HepG2 (cell line): ENCODE data around the gene NFATC3. TPM values are rescaled to one million over a fixed set of nuclear protein-coding genes. Genes with fewer than 3 reads are reported as not detected.

Experiments
- ATAC-seq: fragments of 200-7000 bp; cut with Tn5 transposase; 3 replicates; pipeline ENCODE4 v1.9.1; 2020; ENCODE audit warnings: mild to moderate bottlenecking, moderate library complexity
- BruUV-seq: library from RNA; stranded (reverse); fragments of 400-500 nt; replicated peaks from 2 replicates; lab custom pipeline; 2021; lab: Mats Ljungman, UMichigan
- CTCF ChIA-PET: fragments of 300-600 bp; formaldehyde crosslinking; extraction: SDS; loops from one replicate; lab custom pipeline; 2021; ENCODE audit warnings: low total read pairs, inconsistent platforms, low intra/inter-chr PET ratio; lab: Yijun Ruan, JAX
- POLR2A ChIA-PET: fragments of 350-600 bp; sonication (Branson Sonifier 250); formaldehyde crosslinking; loops from one replicate; lab custom pipeline; 2020; ENCODE audit warnings: antibody characterized with exemption, inconsistent platforms; lab: Yijun Ruan, JAX
- DNase-seq: peaks from one replicate; pipeline ENCODE4 v3.0.0-alpha.2; 2015; ENCODE audit warnings: low spot score
- FAIRE-seq: peaks from 3 replicates; lab custom pipeline; 2011; peaks lifted over from hg19 to GRCh38; lab: Jason Lieb, UNC
- H2AFZ ChIP-seq: one replicate; pipeline ENCODE4 v1.6.1; 2011; ENCODE audit warnings: low read length, inconsistent platforms
- H3K27ac ChIP-seq: fragments of 300-600 bp; 3 replicates; pipeline ENCODE4 v1.8.0; 2011; ENCODE audit warnings: mixed run types, mild to moderate bottlenecking, mixed read lengths, low read length, inconsistent platforms; ENCODE audit not compliant: insufficient read depth; ENCODE audit errors: extremely low read length
- H3K27me3 ChIP-seq, 2 experiments: fragments of 200-600 bp in 1 of 2; 2 replicates in 1 of 2; 3 replicates in 1 of 2; pipeline versions ENCODE4 v1.6.0 to v1.8.0; 2011; ENCODE audit warnings: low read length in 2 of 2, mild to moderate bottlenecking in 2 of 2, moderate library complexity in 2 of 2, inconsistent platforms in 1 of 2; ENCODE audit not compliant: insufficient read depth in 2 of 2, control insufficient read depth in 1 of 2
- H3K36me3 ChIP-seq, 2 experiments: fragments of 200-600 bp in 1 of 2; replicated peaks in 1 of 2; 2 replicates in 1 of 2; 3 replicates in 1 of 2; pipeline versions ENCODE4 v1.5.1 to v1.8.0; 2011; ENCODE audit warnings: low read length in 2 of 2, inconsistent platforms in 1 of 2; ENCODE audit not compliant: insufficient read depth in 2 of 2, control insufficient read depth in 1 of 2
- H3K4me1 ChIP-seq: 2 replicates; pipeline ENCODE4 v1.5.1; 2012; ENCODE audit warnings: low read length, inconsistent platforms; ENCODE audit not compliant: insufficient read depth
- H3K4me2 ChIP-seq: 2 replicates; pipeline ENCODE4 v1.6.0; 2011; ENCODE audit warnings: low read depth, low read length, inconsistent platforms
- H3K4me3 ChIP-seq, 3 experiments: fragments of 200-600 bp in 1 of 3; sonication (generic), shearing (Covaris generic) in 1 of 3; replicated peaks in 1 of 3; 2 replicates each; pipeline ENCODE4 v1.5.1; 2011 to 2016; ENCODE audit warnings: low read length in 3 of 3, inconsistent platforms in 2 of 3, low read depth in 2 of 3, mild to moderate bottlenecking in 2 of 3, control low read depth in 1 of 3, mixed read lengths in 1 of 3; ENCODE audit not compliant: insufficient read depth in 1 of 3
- H3K79me2 ChIP-seq: one replicate; pipeline ENCODE4 v1.6.1; 2011; ENCODE audit warnings: low read length, inconsistent platforms; ENCODE audit not compliant: insufficient read depth
- H3K9ac ChIP-seq: 2 replicates; pipeline ENCODE4 v1.6.0; 2011; ENCODE audit warnings: mild to moderate bottlenecking, low read depth, low read length, inconsistent platforms; ENCODE audit not compliant: insufficient read depth
- H3K9me3 ChIP-seq: 2 replicates; pipeline ENCODE4 v1.5.1; 2012; ENCODE audit warnings: mild to moderate bottlenecking, low read length
- H4K20me1 ChIP-seq: 2 replicates; pipeline ENCODE4 v1.6.0; 2011; ENCODE audit warnings: inconsistent platforms, mild to moderate bottlenecking, low read length, moderate library complexity; ENCODE audit not compliant: insufficient read depth
- CBX5 ChIP-seq: sonication (generic); formaldehyde crosslinking; IDR thresholded peaks from 2 replicates; pipeline ENCODE4 v1.4.0; 2020; ENCODE audit warnings: missing genetic modification reagents, borderline replicate concordance
- CREB1 ChIP-seq, 2 experiments: fragments of 450-650 bp in 1 of 2; IDR thresholded peaks; 2 replicates each; pipeline ENCODE4 v1.6.1; 2016 to 2017; ENCODE audit warnings: control low read depth in 1 of 2, mild to moderate bottlenecking in 1 of 2, missing compliant biosample characterization in 1 of 2, missing genetic modification characterization in 1 of 2
- DMAP1 ChIP-seq: IDR thresholded peaks from 2 replicates; pipeline ENCODE4 v1.6.1; 2016
- ESRRA ChIP-seq: sonication (generic); formaldehyde crosslinking; IDR thresholded peaks from 2 replicates; pipeline ENCODE4 v1.5.1; 2020; ENCODE audit warnings: mild to moderate bottlenecking, low read depth, missing genetic modification reagents
- JUN ChIP-seq: sonication (generic); formaldehyde crosslinking; IDR thresholded peaks from 2 replicates; pipeline ENCODE4 v1.4.0; 2020; ENCODE audit warnings: mild to moderate bottlenecking, missing genetic modification reagents
- KIAA2018 ChIP-seq: sonication (generic); formaldehyde crosslinking; IDR thresholded peaks from 2 replicates; pipeline ENCODE4 v1.5.0; 2020; ENCODE audit warnings: mild to moderate bottlenecking, missing genetic modification reagents, borderline replicate concordance
- MIXL1 ChIP-seq: IDR thresholded peaks from 2 replicates; pipeline ENCODE4 v1.6.1; 2016
- MYC ChIP-seq: sonication (generic); formaldehyde crosslinking; IDR thresholded peaks from 2 replicates; pipeline ENCODE4 v1.9.0; 2021; ENCODE audit warnings: missing genetic modification reagents, borderline replicate concordance
- NAIF1 ChIP-seq: sonication (generic); formaldehyde crosslinking; IDR thresholded peaks from 2 replicates; pipeline ENCODE4 v1.5.0; 2020; ENCODE audit warnings: mild to moderate bottlenecking, missing genetic modification reagents, borderline replicate concordance
- RFXAP ChIP-seq: sonication (generic); formaldehyde crosslinking; IDR thresholded peaks from 2 replicates; pipeline ENCODE4 v1.4.0; 2020; ENCODE audit warnings: missing genetic modification reagents, borderline replicate concordance
- SP5 ChIP-seq: IDR thresholded peaks from 2 replicates; pipeline ENCODE4 v1.6.1; 2016; ENCODE audit warnings: low read depth, borderline replicate concordance
- ZFY ChIP-seq: sonication (generic); formaldehyde crosslinking; IDR thresholded peaks from 2 replicates; pipeline ENCODE4 v1.4.0; 2020; ENCODE audit warnings: missing genetic modification reagents
- ZNF33A ChIP-seq: sonication (generic); formaldehyde crosslinking; IDR thresholded peaks from 2 replicates; pipeline ENCODE4 v1.5.1; 2020; ENCODE audit warnings: missing genetic modification reagents, mild to moderate bottlenecking, moderate library complexity, borderline replicate concordance
- ZNF430 ChIP-seq: sonication (generic); formaldehyde crosslinking; IDR thresholded peaks from 2 replicates; pipeline ENCODE4 v1.9.0; 2021; ENCODE audit warnings: mild to moderate bottlenecking, missing genetic modification reagents
- ZNF446 ChIP-seq: sonication (generic); formaldehyde crosslinking; IDR thresholded peaks from 2 replicates; pipeline ENCODE4 v1.5.0; 2020; ENCODE audit warnings: mild to moderate bottlenecking, missing genetic modification reagents
- ZNF569 ChIP-seq: sonication (generic); formaldehyde crosslinking; IDR thresholded peaks from 2 replicates; pipeline ENCODE4 v1.5.0; 2020; ENCODE audit warnings: mild to moderate bottlenecking, missing genetic modification reagents, moderate library complexity, borderline replicate concordance
- ZNF883 ChIP-seq: sonication (generic); formaldehyde crosslinking; IDR thresholded peaks from 2 replicates; pipeline ENCODE4 v1.5.1; 2020; ENCODE audit warnings: mild to moderate bottlenecking, missing genetic modification reagents; ENCODE audit errors: not compliant biosample characterization
- ZSCAN21 ChIP-seq: sonication (generic); formaldehyde crosslinking; IDR thresholded peaks from 2 replicates; pipeline ENCODE4 v1.8.0; 2022; ENCODE audit warnings: mild to moderate bottlenecking, missing genetic modification reagents, moderate library complexity, borderline replicate concordance
- whole genome bisulfite sequencing: methylation state at CpG from one replicate; pipeline ENCODE4 v1.1.6; 2017; ENCODE audit warnings: low lambda C conversion rate; 5-methylcytosine and 5-hydroxymethylcytosine counted together
- in situ Hi-C: cut with HindIII; loops from 2 replicates; pipeline ENCODE4 v1.10.0; 2017; ENCODE audit warnings: low pct_unique_long_range_greater_than_20kb; ENCODE audit not compliant: extremely low pct_ligation_motif_present
- intact Hi-C: fragments of 100-400 bp; cut with micrococcal nuclease; formaldehyde crosslinking; loops from one replicate; pipeline ENCODE4 v1.10.0; 2022; ENCODE audit not compliant: unreplicated experiment
- polyA plus RNA-seq, 8 experiments: library from polyadenylated mRNA; depleted of rRNA in 3 of 8; stranded (reverse) in 7 of 8; unstranded in 1 of 8; fragments of >200 nt; fragmentation: Illumina TruSeq in 4 of 8; extraction: Trizol in 4 of 8; gene quantifications; 2 replicates each; pipeline versions ENCODE4 v1.2.1 to v1.2.3, GENCODE V29; 2011 to 2016; ENCODE audit warnings: low read depth in 4 of 8, missing spikeins in 1 of 8, mixed read lengths in 1 of 8; ENCODE audit not compliant: insufficient read depth in 1 of 8
- total RNA-seq, 5 experiments: library from RNA; depleted of rRNA; stranded (reverse); fragments of >200 nt; fragmentation: Illumina TruSeq; extraction: Trizol; gene quantifications; 2 replicates each; pipeline ENCODE4 v1.2.3, GENCODE V29; 2016; ENCODE audit warnings: low read depth in 1 of 5

NFATC3 gene
- total and polyA plus RNA-seq, 2 of the 13 experiments (the other 11 are each of a cell fraction or from before 2014, with no cell fraction given): 52.6 to 62.7 TPM

GRCh38 chr16:68064791-68065365 lies 20.3 kb upstream of the NFATC3 start:
- CTCF ChIA-PET: interaction anchor here (0.6 to 2.3 kb wide), 6 partner anchors 19 to 1063 kb away, joined by 3 to 14 read pairs (median 6); no protein-coding TSS in a partner anchor
- H3K9me3 ChIP-seq: no peaks in the 10 kb centered on the region
- 53% methylated on average over 2 of the region's 2 CpGs for WGBS
- peak; percentile 99 for FAIRE-seq
- peaks cover 34 to 35% of the 10 kb centered on the region in 2 experiments for H3K36me3 ChIP-seq
- H3K4me1 ChIP-seq: no peaks in the 10 kb centered on the region
- H3K27me3 ChIP-seq: no peaks in the 10 kb centered on the region
- H2AFZ ChIP-seq: no peak overlapping the region
- intact Hi-C loops: loop anchor here (10.0 kb wide), 1 partner anchor 250 kb away; no protein-coding TSS in a partner anchor
- H3K27ac ChIP-seq: no peak overlapping the region
- H4K20me1 ChIP-seq: no peaks in the 10 kb centered on the region
- no peak overlapping the region for H3K9ac ChIP-seq
- no TSS peak for BruUV-seq
- peak; percentile 97 for ATAC-seq
- in situ Hi-C loops: no loop called here
- peak; percentile 61 for DNase-seq
- H3K4me2 ChIP-seq: no peak overlapping the region
- H3K79me2 ChIP-seq: no peaks in the 10 kb centered on the region
- POLR2A ChIA-PET: interaction anchor here (1.7 to 4.3 kb wide), 2 partner anchors 15 to 19 kb away, joined by 4 to 11 read pairs; no protein-coding TSS in a partner anchor
- no peak overlapping the region for H3K4me3 ChIP-seq
- TF ChIP-seq ZNF430: no peak
- TF ChIP-seq RFXAP: no peak
- no peak for TF ChIP-seq ZNF569
- TF ChIP-seq NAIF1 (CRISPR knock-in tag): no peak
- TF ChIP-seq ZNF883: no peak
- no peak for TF ChIP-seq ESRRA
- TF ChIP-seq CBX5: peak; percentile 24; the same call in 1 of the 2 replicates
- no peak for TF ChIP-seq DMAP1 (CRISPR knock-in tag)
- TF ChIP-seq JUN (CRISPR knock-in tag): no peak
- no peak for TF ChIP-seq ZNF33A (CRISPR knock-in tag)
- no peak for TF ChIP-seq KIAA2018 (CRISPR knock-in tag)
- no peak for TF ChIP-seq CREB1 (IDR thresholded peaks at IDR 0.05)
- TF ChIP-seq CREB1 (CRISPR knock-in tag; IDR thresholded peaks at IDR 0.05): no peak
- TF ChIP-seq ZSCAN21 (CRISPR knock-in tag): no peak
- no peak for TF ChIP-seq ZNF446 (CRISPR knock-in tag)
- TF ChIP-seq ZFY: peak; percentile 65
- TF ChIP-seq MYC (CRISPR knock-in tag): peak; percentile 21; the same call in 1 of the 2 replicates
- TF ChIP-seq MIXL1 (CRISPR knock-in tag): 0 out of 2 replicates have a peak, but pooled peaks have one; percentile 32
- no peak for TF ChIP-seq SP5
